Neural progenitor cell (in vitro differentiated cells): Measurements from ENCODE around the gene CDK18. TPM values are rescaled to one million over a fixed set of nuclear protein-coding genes. Genes with fewer than 3 reads are reported as not detected.
A peak's percentile ranks its signal among the peaks of the same experiment; 100 is the strongest.

Experiments used
- DNase-seq: peaks from one replicate; pipeline ENCODE4 v3.0.0-alpha.2; 2016; ENCODE audit warnings: low spot score
- H2AFZ ChIP-seq: fragments of 200-600 bp; sonication (generic); replicated peaks from 2 replicates; pipeline ENCODE4 v1.6.1; 2016; ENCODE audit warnings: antibody characterized with exemption
- H3F3A ChIP-seq: fragments of 200-600 bp; sonication (generic); 2 replicates; pipeline ENCODE4 v1.6.1; 2016; ENCODE audit warnings: antibody characterized with exemption, low read depth
- H3K27ac ChIP-seq: fragments of 200-600 bp; sonication (generic); 2 replicates; pipeline ENCODE4 v1.5.1; 2016; ENCODE audit warnings: mild to moderate bottlenecking
- H3K27me3 ChIP-seq: fragments of 200-600 bp; sonication (generic); 2 replicates; pipeline ENCODE4 v1.6.1; 2016; ENCODE audit warnings: mild to moderate bottlenecking, moderate library complexity
- H3K36me3 ChIP-seq: fragments of 200-600 bp; sonication (generic); 2 replicates; pipeline ENCODE4 v1.5.1; 2016
- H3K4me1 ChIP-seq: fragments of 200-600 bp; sonication (generic); 2 replicates; pipeline ENCODE4 v1.6.1; 2016; ENCODE audit warnings: mixed run types
- H3K4me2 ChIP-seq: fragments of 200-600 bp; sonication (generic); 2 replicates; pipeline ENCODE4 v1.6.1; 2016
- H3K4me3 ChIP-seq: fragments of 200-600 bp; sonication (generic); 2 replicates; pipeline ENCODE4 v1.5.1; 2016
- H3K79me2 ChIP-seq: fragments of 200-600 bp; sonication (generic); 2 replicates; pipeline ENCODE4 v1.6.1; 2016; ENCODE audit warnings: low read depth
- H3K9ac ChIP-seq: fragments of 200-600 bp; sonication (generic); 2 replicates; pipeline ENCODE4 v1.6.1; 2016
- H3K9me3 ChIP-seq: fragments of 200-600 bp; sonication (generic); 2 replicates; pipeline ENCODE4 v1.5.1; 2016; ENCODE audit warnings: low read depth
- H4K20me1 ChIP-seq: fragments of 200-600 bp; sonication (generic); 2 replicates; pipeline ENCODE4 v1.6.1; 2016; ENCODE audit warnings: low read depth
- H3K27ac Mint-ChIP-seq: 3 replicates; pipeline ENCODE4 v1.8.0; 2021; ENCODE audit warnings: mixed read lengths
- H3K27me3 Mint-ChIP-seq: 2 replicates; pipeline ENCODE4 v1.8.0; 2022; ENCODE audit warnings: low read depth, mild to moderate bottlenecking, inconsistent platforms, moderate library complexity, mixed read lengths; ENCODE audit not compliant: insufficient read depth
- H3K36me3 Mint-ChIP-seq: 3 replicates; pipeline ENCODE4 v1.8.0; 2021; ENCODE audit warnings: mixed read lengths
- H3K4me1 Mint-ChIP-seq: 3 replicates; pipeline ENCODE4 v1.8.0; 2021; ENCODE audit warnings: mixed read lengths
- H3K4me3 Mint-ChIP-seq: 3 replicates; pipeline ENCODE4 v1.8.0; 2021; ENCODE audit warnings: mild to moderate bottlenecking, moderate library complexity, mixed read lengths
- H3K9me3 Mint-ChIP-seq: 3 replicates; pipeline ENCODE4 v1.8.0; 2020; ENCODE audit warnings: mixed read lengths
- EZH2 ChIP-seq: fragments of 200-600 bp; sonication (generic); IDR thresholded peaks from 2 replicates; pipeline ENCODE4 v1.6.1; 2017; ENCODE audit warnings: antibody characterized with exemption, mild to moderate bottlenecking, moderate library complexity
- EZH2phosphoT487 ChIP-seq: fragments of 200-600 bp; sonication (generic); IDR thresholded peaks from 2 replicates; pipeline ENCODE4 v1.6.1; 2017; ENCODE audit warnings: antibody characterized with exemption
- total RNA-seq: library from RNA; depleted of rRNA; stranded (reverse); fragments of >200 nt; gene quantifications from 2 replicates; pipeline ENCODE4 v1.2.3, GENCODE V29; 2015; ENCODE audit warnings: low replicate concordance
- TF ChIP-seq, protein P1 (sequence below): fragments of 200-600 bp; sonication (generic); IDR thresholded peaks from 2 replicates; pipeline ENCODE4 v1.5.1; 2017; ENCODE audit warnings: antibody characterized with exemption, mild to moderate bottlenecking

CDK18 gene
- total RNA-seq, 1 donor from 2014 or later, result 14.1 TPM

DNA sequence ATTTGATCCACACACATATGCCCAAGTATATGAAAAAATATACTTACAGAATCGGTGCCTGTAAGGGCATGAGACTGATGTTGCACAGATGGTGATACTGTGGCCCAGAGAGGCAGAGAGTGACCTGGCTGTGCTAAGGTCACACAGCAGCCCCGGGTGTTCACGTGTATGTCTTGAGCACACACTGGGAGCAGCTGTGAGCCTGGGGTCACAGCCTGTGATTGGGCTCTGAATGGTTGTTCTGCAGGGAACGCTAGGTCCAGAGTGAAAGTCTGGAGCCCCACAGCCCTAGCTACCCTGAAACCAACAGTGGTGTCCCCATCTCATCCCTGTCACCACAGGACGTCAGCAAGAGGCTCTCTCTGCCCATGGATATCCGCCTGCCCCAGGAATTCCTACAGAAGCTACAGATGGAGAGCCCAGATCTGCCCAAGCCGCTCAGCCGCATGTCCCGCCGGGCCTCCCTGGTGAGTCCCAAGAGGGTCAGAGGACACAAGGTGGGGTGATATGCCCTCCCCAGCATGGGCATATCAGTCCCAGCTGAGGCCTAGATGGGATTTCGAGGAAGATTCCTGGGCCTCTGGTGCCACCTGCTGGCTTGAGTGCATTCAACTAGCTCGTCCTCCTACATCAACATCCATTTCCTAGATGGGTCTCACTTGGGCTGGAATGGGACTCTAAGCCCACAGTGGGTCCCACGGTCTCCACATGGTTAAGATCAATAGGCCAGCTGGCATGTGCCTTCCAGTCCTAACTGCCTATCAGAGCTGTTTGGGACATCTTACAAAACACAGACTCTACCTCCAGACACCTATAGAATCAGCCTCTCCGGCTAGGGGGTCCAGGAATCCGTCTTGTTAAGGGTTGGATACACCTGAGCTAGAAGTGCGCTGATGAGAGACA, 19.7 kb downstream of the CDK18 start:
- Histone ChIP-seq H3K9ac (no peak overlapping the region), H3K4me2 (no peak overlapping the region), H2AFZ (no peak overlapping the region), H3K79me2 (no peaks in the 10 kb centered on the region), H3F3A (no peaks in the 10 kb centered on the region), H3K4me3 (no peak overlapping the region), H4K20me1 (peaks cover 25% of the 10 kb centered on the region), H3K27me3 (no peaks in the 10 kb centered on the region), H3K9me3 (no peaks in the 10 kb centered on the region), H3K36me3 (no peaks in the 10 kb centered on the region), H3K27ac (no peak overlapping the region), H3K4me1 (peaks cover 5% of the 10 kb centered on the region)
- Mint-ChIP-seq H3K27me3 (peaks cover 16% of the 10 kb centered on the region), H3K36me3 (no peaks in the 10 kb centered on the region), H3K4me3 (no peak overlapping the region), H3K27ac (peak overlapping the region; percentile 87), H3K4me1 (peaks cover 33% of the 10 kb centered on the region), H3K9me3 (no peaks in the 10 kb centered on the region)
- peak; percentile 87 for DNase-seq
- TF ChIP-seq EZH2, result no peak
- TF ChIP-seq, protein P1, sequence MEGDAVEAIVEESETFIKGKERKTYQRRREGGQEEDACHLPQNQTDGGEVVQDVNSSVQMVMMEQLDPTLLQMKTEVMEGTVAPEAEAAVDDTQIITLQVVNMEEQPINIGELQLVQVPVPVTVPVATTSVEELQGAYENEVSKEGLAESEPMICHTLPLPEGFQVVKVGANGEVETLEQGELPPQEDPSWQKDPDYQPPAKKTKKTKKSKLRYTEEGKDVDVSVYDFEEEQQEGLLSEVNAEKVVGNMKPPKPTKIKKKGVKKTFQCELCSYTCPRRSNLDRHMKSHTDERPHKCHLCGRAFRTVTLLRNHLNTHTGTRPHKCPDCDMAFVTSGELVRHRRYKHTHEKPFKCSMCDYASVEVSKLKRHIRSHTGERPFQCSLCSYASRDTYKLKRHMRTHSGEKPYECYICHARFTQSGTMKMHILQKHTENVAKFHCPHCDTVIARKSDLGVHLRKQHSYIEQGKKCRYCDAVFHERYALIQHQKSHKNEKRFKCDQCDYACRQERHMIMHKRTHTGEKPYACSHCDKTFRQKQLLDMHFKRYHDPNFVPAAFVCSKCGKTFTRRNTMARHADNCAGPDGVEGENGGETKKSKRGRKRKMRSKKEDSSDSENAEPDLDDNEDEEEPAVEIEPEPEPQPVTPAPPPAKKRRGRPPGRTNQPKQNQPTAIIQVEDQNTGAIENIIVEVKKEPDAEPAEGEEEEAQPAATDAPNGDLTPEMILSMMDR, result peak; percentile 87
- TF ChIP-seq EZH2phosphoT487, result no peak

DNA sequence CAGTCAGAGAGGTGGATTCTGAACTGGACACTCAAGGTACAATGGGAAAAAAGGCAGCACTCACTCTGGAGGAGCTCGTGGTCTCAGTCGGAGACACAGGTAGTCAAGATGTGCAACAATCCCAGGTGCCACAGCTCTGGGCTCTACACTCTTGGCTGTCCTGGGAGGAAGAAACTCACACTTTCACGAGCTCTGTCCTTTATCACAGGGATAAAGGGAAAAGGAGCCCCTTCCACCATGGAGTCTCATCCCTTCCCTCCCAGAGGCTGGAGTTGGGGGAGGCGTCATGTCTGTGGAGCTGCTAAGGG, 20.3 kb downstream of the CDK18 start:
- Histone ChIP-seq H3K9ac (no peak overlapping the region), H3F3A (no peaks in the 10 kb centered on the region), H3K36me3 (no peaks in the 10 kb centered on the region), H4K20me1 (peaks cover 19% of the 10 kb centered on the region), H3K27ac (no peak overlapping the region), H2AFZ (no peak overlapping the region), H3K27me3 (no peaks in the 10 kb centered on the region), H3K4me2 (no peak overlapping the region), H3K4me1 (peaks cover 7% of the 10 kb centered on the region), H3K79me2 (no peaks in the 10 kb centered on the region), H3K9me3 (no peaks in the 10 kb centered on the region), H3K4me3 (no peak overlapping the region)
- TF ChIP-seq, protein P1, result no peak
- TF ChIP-seq EZH2phosphoT487 (no peak), EZH2 (no peak)
- peaks cover 19% of the 10 kb centered on the region for H3K27me3 Mint-ChIP-seq
- peaks cover 34% of the 10 kb centered on the region for H3K4me1 Mint-ChIP-seq
- no peak overlapping the region for H3K4me3 Mint-ChIP-seq
- no peak for DNase-seq
- no peaks in the 10 kb centered on the region for H3K36me3 Mint-ChIP-seq
- H3K9me3 Mint-ChIP-seq, result no peaks in the 10 kb centered on the region
- peak overlapping the region; percentile 87 for H3K27ac Mint-ChIP-seq

DNA sequence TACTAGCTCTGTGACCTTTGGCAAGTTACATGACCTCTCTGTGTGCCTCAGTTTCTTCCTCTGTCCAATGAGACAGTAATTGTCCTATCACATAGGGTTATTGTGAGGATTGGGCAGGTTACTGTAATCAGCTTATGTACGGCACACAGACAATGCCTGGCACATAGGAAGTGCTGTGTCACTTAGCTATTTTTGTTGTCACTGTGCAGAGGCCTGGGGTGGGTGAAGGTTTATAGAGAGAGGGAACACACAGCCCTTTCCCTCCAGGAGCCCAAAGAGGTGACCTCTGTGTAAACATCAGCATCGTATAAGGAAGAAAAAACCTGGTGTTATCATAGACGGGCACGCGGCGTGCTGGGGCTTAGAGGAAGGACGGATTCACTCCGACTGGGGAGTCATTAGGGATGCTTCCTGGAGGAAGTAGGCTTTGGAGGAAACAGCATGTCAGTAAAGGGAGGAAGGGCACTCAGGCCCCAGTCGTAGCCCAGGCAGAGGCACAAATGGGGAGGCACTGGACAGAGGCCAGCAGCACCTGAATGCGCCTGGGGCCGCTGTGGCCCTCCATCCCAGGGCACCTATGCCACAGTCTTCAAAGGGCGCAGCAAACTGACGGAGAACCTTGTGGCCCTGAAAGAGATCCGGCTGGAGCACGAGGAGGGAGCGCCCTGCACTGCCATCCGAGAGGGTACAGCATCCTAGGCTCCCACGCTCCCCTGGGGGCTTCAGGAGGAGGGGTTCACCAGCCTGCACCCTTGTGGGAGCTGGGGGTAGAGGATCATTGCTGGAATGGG, 21.2 kb downstream of the CDK18 start:
- Histone ChIP-seq H3K27ac (no peak overlapping the region), H3K27me3 (no peaks in the 10 kb centered on the region), H3K9ac (no peak overlapping the region), H3K4me3 (no peak overlapping the region), H3F3A (no peaks in the 10 kb centered on the region), H3K79me2 (no peaks in the 10 kb centered on the region), H4K20me1 (peaks cover 18% of the 10 kb centered on the region), H3K9me3 (no peaks in the 10 kb centered on the region), H3K4me2 (no peak overlapping the region), H3K4me1 (peaks cover 7% of the 10 kb centered on the region), H2AFZ (no peak overlapping the region), H3K36me3 (no peaks in the 10 kb centered on the region)
- no peaks in the 10 kb centered on the region for H3K9me3 Mint-ChIP-seq
- peaks cover 14% of the 10 kb centered on the region for H3K27me3 Mint-ChIP-seq
- H3K4me1 Mint-ChIP-seq, result peaks cover 35% of the 10 kb centered on the region
- TF ChIP-seq, protein P1, result no peak
- TF ChIP-seq EZH2phosphoT487, result no peak
- H3K36me3 Mint-ChIP-seq, result peaks cover under 1% of the 10 kb centered on the region
- peak overlapping the region; percentile 48 for H3K4me3 Mint-ChIP-seq
- DNase-seq, result no peak
- no peak overlapping the region for H3K27ac Mint-ChIP-seq
